ENCODE measurements around the gene DHX57. TPM values are rescaled to one million over a fixed set of nuclear protein-coding genes. Genes with fewer than 3 reads are reported as not detected.
"Not testable (repeated sequence)": the region's sequence is repeated elsewhere in the genome, so short reads cannot be mapped to it uniquely, and the experiment has no call there.

Gene DHX57
- total and polyA plus RNA-seq, 5 experiments from 2014 or later: 4.9 to 20.8 (median 5.5) TPM

DNA sequence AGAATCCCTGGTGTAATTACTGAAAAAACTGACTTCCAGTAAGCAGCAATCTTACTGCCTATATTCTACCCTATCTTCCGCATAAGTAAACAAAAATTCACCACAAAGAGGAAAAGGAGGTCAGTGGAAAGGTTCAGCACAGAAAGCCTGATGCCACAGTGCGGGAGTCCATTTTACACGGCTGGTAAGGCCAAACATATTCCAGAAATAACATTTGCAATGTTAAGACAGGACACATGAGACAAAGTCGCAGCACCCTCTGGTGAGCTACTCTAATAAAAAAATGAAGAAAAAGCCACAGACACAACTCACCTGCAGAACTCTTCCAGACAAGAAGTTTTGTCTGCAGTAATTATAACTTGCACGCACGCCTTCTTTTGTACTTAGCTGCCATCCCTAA, 57.2 kb downstream of the DHX57 start:
- H3K27ac Mint-ChIP-seq: no peak overlapping the region
- H3K4me1 Mint-ChIP-seq: no peaks in the 10 kb centered on the region
- DNase-seq (no peak), ATAC-seq (no peak)
- POLR2A ChIA-PET: no interaction called here
- H3K36me3 Mint-ChIP-seq: peaks cover 21 to 87% (median 42%) of the 10 kb centered on the region in 3 donors
- no peaks in the 10 kb centered on the region for H3K9me3 Mint-ChIP-seq
- H3K4me3 Mint-ChIP-seq: no peak overlapping the region
- no peaks in the 10 kb centered on the region for H3K27me3 Mint-ChIP-seq

DNA sequence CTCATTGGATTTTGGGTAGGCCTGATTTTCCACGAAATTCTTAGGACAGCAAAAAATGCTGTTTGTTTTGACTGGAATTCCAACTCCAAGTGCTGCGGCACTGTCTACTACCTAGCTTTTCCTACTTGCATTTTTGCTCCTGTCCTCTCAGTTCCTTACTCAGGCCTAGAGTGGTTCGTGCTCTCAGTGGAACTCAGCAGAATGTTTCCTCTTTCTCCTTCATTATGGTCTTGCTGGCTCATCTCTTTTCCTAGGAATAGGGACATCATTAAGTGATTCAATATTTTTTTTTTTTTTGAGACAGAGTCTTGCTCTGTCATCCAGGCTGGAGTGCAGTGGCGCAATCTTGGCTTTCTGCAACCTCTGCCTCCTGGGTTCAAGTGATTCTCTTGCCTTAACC, 59.8 kb downstream of the DHX57 start:
- ATAC-seq (no peak), DNase-seq (no peak)
- POLR2A ChIA-PET: no interaction called here
- Mint-ChIP-seq H3K27ac (no peak overlapping the region), H3K36me3 (peaks cover 11 to 83% (median 31%) of the 10 kb centered on the region in 3 donors), H3K27me3 (no peaks in the 10 kb centered on the region), H3K4me1 (no peaks in the 10 kb centered on the region), H3K4me3 (no peak overlapping the region), H3K9me3 (no peaks in the 10 kb centered on the region)

DNA sequence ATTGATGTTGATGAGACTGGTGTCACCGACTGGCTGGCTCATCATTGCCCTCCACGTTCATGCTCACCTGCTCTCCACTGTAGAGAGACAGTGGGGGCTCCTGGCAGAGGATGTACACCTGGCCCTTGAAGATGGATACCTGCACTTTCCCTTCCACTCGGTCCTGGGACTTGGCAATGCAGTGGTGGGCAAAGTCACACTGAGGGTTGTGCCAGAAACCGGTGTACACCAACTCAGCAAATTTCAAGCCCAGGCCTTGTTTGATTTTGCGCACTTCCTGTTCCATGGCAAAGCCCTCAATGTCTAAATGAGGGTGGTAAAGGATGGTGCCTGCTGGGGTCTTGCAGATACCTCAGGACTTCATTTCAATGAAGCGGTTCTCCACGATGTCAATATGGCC, 65.2 kb downstream of the DHX57 start:
- Mint-ChIP-seq H3K27ac (no peak overlapping the region), H3K36me3 (peaks cover 0 to 43% (median 14%) of the 10 kb centered on the region in 3 donors), H3K9me3 (no peaks in the 10 kb centered on the region), H3K4me3 (no peak overlapping the region), H3K27me3 (no peaks in the 10 kb centered on the region), H3K4me1 (peaks cover 0 to 6% (median 0%) of the 10 kb centered on the region in 4 donors)
- DNase-seq (no peak), ATAC-seq (no peak)
- POLR2A ChIA-PET: no interaction called here

DNA sequence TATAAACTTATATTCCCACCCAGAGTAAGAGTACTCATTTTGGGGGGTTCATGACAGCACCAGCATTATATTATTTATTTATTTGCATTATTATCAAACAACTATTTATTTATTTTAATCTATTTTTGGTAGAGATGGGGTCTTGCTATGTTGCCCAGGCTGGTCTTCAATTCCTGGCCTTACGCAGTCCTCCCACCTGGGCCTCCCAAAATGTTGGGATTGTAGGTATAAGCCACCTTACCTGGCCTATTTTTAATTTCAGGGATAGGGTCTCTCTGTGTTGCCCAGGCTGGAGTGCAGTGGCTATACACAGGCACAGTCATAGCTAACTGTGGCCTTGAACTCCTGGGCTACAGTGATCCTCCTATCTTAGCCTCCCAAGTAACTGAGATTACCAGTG, 67.1 kb downstream of the DHX57 start:
- no peaks in the 10 kb centered on the region for H3K27me3 Mint-ChIP-seq

DNA sequence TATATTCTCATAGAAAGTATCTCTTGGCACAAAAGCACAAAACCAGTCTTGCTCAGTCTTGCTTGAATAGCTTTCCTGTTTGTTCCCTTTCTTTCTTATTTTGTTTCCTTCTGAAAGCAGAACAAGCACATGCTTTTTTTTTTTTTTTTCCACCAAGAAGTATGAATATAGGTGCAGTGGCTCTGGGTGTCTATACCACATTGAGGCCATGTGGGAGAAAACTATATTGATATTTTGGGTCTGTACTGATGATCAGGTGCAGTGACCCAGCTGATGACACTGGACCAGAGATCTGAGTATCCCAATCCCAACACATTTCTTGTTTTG, 69.0 kb downstream of the DHX57 start:
- POLR2A ChIA-PET: interaction anchor here (0.6 kb wide), 1 partner anchor 35 kb away, joined by 3 read pairs; no protein-coding TSS in a partner anchor
- H3K9me3 Mint-ChIP-seq: no peaks in the 10 kb centered on the region
- H3K4me1 Mint-ChIP-seq: peaks cover 0 to 6% (median 0%) of the 10 kb centered on the region in 4 donors
- H3K4me3 Mint-ChIP-seq: no peak overlapping the region
- H3K36me3 Mint-ChIP-seq: peaks cover 0 to 33% (median 17%) of the 10 kb centered on the region in 3 donors
- DNase-seq (no peak), ATAC-seq (no peak)
- H3K27ac Mint-ChIP-seq: peak overlapping the region in 2 of 10 donors; percentile 5 to 15
- H3K27me3 Mint-ChIP-seq: no peaks in the 10 kb centered on the region

More for the DNA sequence above, 67.1 kb downstream of the DHX57 start:
- POLR2A ChIA-PET: no interaction called here
- no peaks in the 10 kb centered on the region for H3K9me3 Mint-ChIP-seq
- ATAC-seq (no peak), DNase-seq (no peak)
- no peak overlapping the region for H3K4me3 Mint-ChIP-seq
- no peak overlapping the region for H3K27ac Mint-ChIP-seq
- peaks cover 0 to 6% (median 0%) of the 10 kb centered on the region in 4 donors for H3K4me1 Mint-ChIP-seq
- peaks cover 0 to 30% (median 12%) of the 10 kb centered on the region in 3 donors for H3K36me3 Mint-ChIP-seq

DNA sequence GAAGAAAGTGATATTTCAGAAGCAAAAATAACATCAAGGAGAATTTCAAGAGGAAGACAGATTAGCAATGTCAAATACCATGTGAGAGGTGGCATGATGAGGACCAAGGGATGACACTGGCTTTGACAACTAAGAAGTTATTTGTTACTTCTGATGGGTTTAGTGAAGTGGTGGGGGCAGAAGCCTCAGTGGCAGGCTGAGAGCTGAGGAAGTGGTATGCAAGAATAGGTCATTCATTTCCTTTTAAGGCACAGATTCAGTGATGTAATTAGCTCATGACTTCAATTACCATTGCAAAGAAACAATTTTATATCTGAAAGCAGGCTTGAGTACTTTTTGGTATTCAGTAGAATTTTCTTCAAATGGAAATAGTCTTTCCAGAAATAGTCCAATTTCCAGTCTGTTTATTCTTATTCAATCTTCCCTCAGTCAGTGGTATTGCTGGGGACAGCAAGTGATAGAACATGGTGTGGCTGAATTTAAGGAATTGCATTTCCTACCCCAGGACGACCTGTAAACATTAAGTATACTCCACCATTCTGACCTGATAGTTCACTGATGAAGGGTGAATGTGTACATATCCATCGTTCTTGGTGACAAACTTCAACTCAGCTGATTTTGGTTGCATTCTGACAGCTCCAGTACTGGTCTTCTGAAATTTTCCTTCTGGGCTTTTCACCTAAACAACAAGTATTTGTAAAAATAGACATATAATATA, 69.6 kb downstream of the DHX57 start:
- DNase-seq (peak in 4 of 10 donors; percentile 2 to 25 (median 6)), ATAC-seq (peak; percentile 54 to 78)
- Mint-ChIP-seq H3K27me3 (no peaks in the 10 kb centered on the region), H3K4me3 (no peak overlapping the region), H3K4me1 (peaks cover 0 to 6% (median 0%) of the 10 kb centered on the region in 4 donors), H3K36me3 (peaks cover 0 to 30% (median 15%) of the 10 kb centered on the region in 3 donors), H3K9me3 (no peaks in the 10 kb centered on the region), H3K27ac (peak overlapping the region in 2 of 10 donors; percentile 6 to 8)
- POLR2A ChIA-PET: no interaction called here

DNA sequence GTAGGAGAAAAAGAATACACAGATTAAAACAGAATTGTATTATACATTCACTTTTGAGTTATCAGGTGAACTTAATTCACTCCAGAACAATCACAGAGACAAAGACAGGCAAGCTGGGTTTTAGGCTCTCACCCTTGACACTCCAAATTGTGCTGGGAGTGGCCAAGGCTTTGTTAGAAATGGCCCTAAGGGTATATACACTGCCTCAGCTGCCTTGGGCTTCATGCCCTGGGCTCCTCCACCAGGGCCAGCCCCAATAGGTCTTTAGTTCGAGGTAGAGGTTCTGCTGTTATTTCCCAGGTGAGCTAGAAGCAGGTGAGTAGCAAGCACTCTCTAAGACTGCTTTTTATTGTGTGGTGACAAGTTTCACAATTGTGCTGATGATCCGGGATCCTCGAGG, 77.8 kb downstream of the DHX57 start:
- H3K36me3 Mint-ChIP-seq: peaks cover 0 to 47% (median 26%) of the 10 kb centered on the region in 3 donors
- DNase-seq: no peak
- H3K27me3 Mint-ChIP-seq: no peaks in the 10 kb centered on the region
- no peak overlapping the region for H3K4me3 Mint-ChIP-seq
- POLR2A ChIA-PET: no interaction called here
- H3K4me1 Mint-ChIP-seq: no peaks in the 10 kb centered on the region
- no peak for ATAC-seq
- no peak overlapping the region for H3K27ac Mint-ChIP-seq
- H3K9me3 Mint-ChIP-seq: no peaks in the 10 kb centered on the region

DNA sequence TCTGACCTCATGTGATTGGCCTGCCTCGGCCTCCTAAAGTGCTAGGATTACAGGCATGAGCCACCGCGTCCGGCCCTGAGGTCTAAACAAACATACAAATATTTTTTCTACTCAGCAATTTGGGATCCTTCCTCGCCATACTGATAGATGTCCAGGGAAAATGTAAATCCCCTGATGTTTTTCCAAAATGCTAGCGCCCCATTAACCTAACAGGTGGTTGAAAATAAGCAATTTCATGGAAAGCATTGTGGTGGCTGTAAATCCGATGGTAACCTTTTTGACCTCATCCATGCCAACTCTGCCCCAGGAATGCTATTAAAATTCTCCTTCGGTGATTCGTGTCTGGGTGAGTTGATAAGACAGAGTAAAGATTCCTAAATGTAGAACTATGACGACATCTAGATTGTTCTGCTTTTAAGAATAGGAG, 78.5 kb downstream of the DHX57 start:
- Mint-ChIP-seq H3K4me1 (no peaks in the 10 kb centered on the region), H3K27me3 (no peaks in the 10 kb centered on the region), H3K4me3 (no peak overlapping the region), H3K36me3 (peaks cover 0 to 40% (median 26%) of the 10 kb centered on the region in 3 donors), H3K9me3 (no peaks in the 10 kb centered on the region), H3K27ac (no peak overlapping the region)
- ATAC-seq (no peak), DNase-seq (no peak)
- POLR2A ChIA-PET: no interaction called here

DNA sequence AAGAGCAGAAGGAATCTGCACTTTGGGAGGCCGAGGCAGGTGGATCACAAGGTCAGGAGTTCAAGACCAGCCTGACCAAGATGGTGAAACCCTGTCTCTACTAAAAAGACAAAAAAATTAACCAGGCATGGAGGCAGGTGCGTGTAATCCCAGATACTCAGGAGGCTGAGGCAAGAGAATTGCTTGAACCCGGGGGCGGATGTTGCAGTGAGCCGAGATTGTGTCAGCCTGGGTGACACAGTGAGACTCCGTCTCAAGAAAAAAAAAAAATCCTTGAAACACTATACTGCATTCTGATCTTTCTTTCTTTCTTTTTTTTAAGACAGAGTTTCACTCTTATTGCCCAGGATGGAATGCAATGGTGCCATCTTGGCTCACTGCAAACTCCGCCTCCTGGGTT, 80.7 kb downstream of the DHX57 start:
- H3K27me3 Mint-ChIP-seq, POLR2A ChIA-PET, H3K4me1 Mint-ChIP-seq, H3K4me3 Mint-ChIP-seq, ATAC-seq, DNase-seq, H3K27ac Mint-ChIP-seq, H3K9me3 Mint-ChIP-seq: not testable (repeated sequence)
- peaks cover 0 to 25% (median 14%) of the 10 kb centered on the region in 3 donors for H3K36me3 Mint-ChIP-seq

DNA sequence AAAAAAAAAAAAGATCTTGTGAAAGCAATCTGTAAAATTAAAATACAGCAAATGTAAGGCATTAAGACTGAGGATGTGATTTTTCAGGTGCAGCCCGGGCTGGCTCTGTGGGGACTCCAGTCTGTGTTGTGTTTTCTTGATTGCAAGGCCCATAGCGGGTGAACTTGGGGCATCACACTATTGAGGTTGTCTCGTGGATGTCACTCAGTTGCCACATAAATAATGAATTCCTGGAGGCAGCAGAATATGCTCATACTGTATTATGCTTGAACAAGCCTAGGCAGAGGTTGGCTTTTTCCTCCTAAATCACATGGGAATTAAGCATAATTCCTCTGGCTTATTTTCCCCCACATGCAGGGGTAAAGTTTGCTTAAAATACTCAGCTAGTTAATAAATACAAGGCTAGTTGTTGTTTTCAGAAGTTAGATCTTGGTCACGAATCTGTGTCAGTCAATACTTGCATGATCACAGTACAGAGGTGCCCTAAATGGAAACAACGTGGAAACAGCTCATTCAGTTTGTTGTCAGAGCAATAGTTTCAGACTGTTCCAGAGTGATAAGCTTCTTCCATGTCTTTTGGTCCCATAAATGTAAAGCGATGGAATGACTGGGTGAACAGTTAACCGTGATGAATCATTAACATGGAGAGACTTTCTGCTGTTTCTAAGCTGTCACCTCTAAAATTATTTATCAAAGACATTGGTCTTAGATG, 81.3 kb downstream of the DHX57 start:
- H3K9me3 Mint-ChIP-seq: no peaks in the 10 kb centered on the region
- H3K4me3 Mint-ChIP-seq: no peak overlapping the region
- peaks cover 0 to 24% (median 14%) of the 10 kb centered on the region in 3 donors for H3K36me3 Mint-ChIP-seq
- no peak for ATAC-seq
- no peak for DNase-seq
- H3K4me1 Mint-ChIP-seq: peaks cover 0 to 3% (median 0%) of the 10 kb centered on the region in 4 donors
- POLR2A ChIA-PET: no interaction called here
- no peaks in the 10 kb centered on the region for H3K27me3 Mint-ChIP-seq
- H3K27ac Mint-ChIP-seq: no peak overlapping the region

DNA sequence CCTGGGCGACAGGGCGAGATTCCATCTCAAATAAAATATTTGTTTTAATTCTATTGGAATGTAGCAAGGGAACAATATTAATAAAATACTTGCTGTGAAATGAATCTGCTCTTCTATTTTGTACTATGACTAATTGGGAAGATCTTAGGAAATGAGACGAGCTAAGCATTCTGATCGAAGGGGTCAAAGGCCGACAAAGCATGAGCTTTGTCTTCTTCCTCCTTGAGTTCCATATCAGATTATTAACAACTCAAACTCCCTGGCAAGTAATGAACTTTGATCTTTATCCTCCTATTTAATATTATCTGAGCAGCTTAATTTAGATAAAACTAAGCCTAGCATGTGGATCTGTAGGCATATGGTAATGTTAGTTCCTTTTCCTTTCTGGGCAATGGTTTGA, 82.2 kb downstream of the DHX57 start:
- no peak for DNase-seq
- POLR2A ChIA-PET: no interaction called here
- Mint-ChIP-seq H3K9me3 (no peaks in the 10 kb centered on the region), H3K36me3 (peaks cover 0 to 16% (median 9%) of the 10 kb centered on the region in 3 donors), H3K27me3 (no peaks in the 10 kb centered on the region), H3K27ac (peak overlapping the region in 1 of 10 donors; percentile 29), H3K4me3 (no peak overlapping the region), H3K4me1 (peaks cover 0 to 3% (median 0%) of the 10 kb centered on the region in 4 donors)
- ATAC-seq: no peak

DNA sequence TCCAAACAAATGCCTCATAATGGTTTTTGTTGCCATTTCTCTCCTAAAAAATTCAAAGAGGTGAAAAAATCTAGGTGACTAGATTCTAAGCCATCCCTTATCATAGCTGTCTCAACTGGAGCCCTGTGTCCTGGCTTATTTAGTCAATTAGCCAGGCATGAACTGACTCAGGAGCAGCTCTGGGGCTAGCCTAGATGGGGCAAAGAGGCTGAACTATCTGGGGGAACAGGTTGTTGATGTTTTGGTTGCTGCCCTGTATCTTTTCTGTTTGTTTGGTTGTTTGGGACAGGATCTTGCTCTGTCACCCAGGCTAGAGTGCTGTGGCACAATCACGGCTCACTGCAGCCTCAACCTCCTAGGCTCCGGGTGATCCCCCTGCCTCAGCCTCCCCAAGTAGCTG, 83.0 kb downstream of the DHX57 start:
- POLR2A ChIA-PET: no interaction called here
- H3K27ac Mint-ChIP-seq: no peak overlapping the region
- no peaks in the 10 kb centered on the region for H3K9me3 Mint-ChIP-seq
- peaks cover 0 to 3% (median 0%) of the 10 kb centered on the region in 4 donors for H3K4me1 Mint-ChIP-seq
- H3K27me3 Mint-ChIP-seq: no peaks in the 10 kb centered on the region
- H3K36me3 Mint-ChIP-seq: peaks cover 0 to 8% (median 4%) of the 10 kb centered on the region in 3 donors
- ATAC-seq: no peak
- no peak for DNase-seq
- H3K4me3 Mint-ChIP-seq: no peak overlapping the region

DNA sequence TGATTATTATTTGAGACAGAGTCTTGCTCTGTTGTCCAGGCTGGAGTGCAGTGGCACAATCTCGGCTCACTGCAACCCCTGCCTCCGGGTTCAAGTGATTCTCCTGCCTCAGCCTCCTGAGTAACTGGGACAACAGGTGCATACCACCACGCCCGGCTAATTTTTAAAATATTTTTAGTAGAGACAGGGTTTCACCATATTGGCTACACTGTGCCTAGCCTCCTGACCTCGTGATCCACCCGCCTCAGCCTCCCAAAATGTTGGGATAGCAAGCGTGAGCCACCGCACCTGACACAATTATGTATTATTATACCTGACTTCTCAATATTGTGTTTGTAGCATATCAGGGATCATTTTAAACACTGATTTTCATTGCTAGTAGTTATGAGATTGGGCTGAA, 83.4 kb downstream of the DHX57 start:
- H3K9me3 Mint-ChIP-seq, H3K36me3 Mint-ChIP-seq, H3K4me3 Mint-ChIP-seq, DNase-seq, ATAC-seq, POLR2A ChIA-PET, H3K27me3 Mint-ChIP-seq, H3K27ac Mint-ChIP-seq, H3K4me1 Mint-ChIP-seq: not testable (repeated sequence)

Data from naive thymus-derived CD8-positive, alpha-beta T cell (primary cell).